Upper lobe of left lung (tissue), 4 donors: Measurements from ENCODE around the gene CST7.

Source experiments
- EP300 ChIP-seq, 4 donors: sonication (generic); formaldehyde crosslinking; IDR thresholded peaks; one replicate each; pipeline ENCODE4 v1.5.1; 2017; ENCODE audit warnings: antibody characterized with exemption in 4 of 4, control low read depth in 2 of 4
- POLR2A ChIP-seq, 4 donors: fragments of 450-650 bp; IDR thresholded peaks; one replicate each; pipeline ENCODE4 v1.5.1; 2016 to 2017; ENCODE audit warnings: antibody characterized with exemption in 4 of 4, mild to moderate bottlenecking in 2 of 4
- TF ChIP-seq, protein P1 (sequence below), 6 experiments: fragments of 450-650 bp in 4 of 6; fragments of 200-600 bp in 2 of 6; sonication (generic) in 2 of 6; IDR thresholded peaks; one replicate each; pipeline ENCODE4 v1.5.1; 2016 to 2019; ENCODE audit warnings: antibody characterized with exemption in 6 of 6

DNA sequence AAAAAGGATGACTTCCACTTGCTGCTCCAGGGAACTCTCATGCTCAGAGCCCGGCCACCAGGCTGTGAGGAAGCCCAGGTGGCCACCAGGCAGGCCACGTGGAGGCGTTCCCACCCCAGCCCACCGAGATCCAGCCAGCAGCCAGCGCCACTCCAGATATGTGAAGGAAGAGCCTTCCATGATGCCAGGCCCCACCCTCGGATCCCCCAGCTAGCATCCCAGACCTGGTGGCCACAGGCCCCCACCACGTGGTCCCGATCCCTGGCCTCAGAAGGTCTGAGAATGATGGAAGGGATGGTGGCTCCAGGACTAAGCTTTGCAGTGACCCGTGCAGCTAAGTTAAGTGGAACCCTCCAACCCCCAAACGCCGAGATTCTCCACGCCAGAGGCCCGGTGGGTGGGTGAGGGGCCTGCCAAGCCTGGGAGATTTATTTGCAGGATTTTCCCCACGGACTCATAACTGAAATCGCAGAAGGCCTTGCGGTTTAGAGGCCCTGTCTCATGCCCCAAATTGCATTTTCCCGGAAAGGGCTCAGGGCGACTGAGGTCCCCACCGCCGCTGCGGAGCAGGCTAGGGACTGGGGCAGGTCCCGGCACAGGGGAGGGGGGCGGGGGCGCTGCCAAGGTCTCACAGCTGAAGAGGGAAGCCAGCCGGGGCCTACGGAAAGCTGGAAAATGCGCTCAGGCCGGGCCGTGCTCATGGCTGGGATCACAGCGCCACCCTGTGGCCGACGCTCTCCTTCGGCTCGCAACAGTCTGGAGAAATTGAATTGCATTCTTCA, 31.1 kb upstream of the CST7 start:
- TF ChIP-seq, protein P1, sequence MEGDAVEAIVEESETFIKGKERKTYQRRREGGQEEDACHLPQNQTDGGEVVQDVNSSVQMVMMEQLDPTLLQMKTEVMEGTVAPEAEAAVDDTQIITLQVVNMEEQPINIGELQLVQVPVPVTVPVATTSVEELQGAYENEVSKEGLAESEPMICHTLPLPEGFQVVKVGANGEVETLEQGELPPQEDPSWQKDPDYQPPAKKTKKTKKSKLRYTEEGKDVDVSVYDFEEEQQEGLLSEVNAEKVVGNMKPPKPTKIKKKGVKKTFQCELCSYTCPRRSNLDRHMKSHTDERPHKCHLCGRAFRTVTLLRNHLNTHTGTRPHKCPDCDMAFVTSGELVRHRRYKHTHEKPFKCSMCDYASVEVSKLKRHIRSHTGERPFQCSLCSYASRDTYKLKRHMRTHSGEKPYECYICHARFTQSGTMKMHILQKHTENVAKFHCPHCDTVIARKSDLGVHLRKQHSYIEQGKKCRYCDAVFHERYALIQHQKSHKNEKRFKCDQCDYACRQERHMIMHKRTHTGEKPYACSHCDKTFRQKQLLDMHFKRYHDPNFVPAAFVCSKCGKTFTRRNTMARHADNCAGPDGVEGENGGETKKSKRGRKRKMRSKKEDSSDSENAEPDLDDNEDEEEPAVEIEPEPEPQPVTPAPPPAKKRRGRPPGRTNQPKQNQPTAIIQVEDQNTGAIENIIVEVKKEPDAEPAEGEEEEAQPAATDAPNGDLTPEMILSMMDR (IDR thresholded peaks at IDR 0.05) = peak; percentile 71 to 88 (median 80)
- TF ChIP-seq EP300 (IDR thresholded peaks at IDR 0.05) (no peak), POLR2A (IDR thresholded peaks at IDR 0.05) (no peak)
